SK-MEL-5 (cell line): Measurements from ENCODE around the gene NDC1. TPM values are rescaled to one million over a fixed set of nuclear protein-coding genes. Genes with fewer than 3 reads are reported as not detected.
A peak's percentile ranks its signal among the peaks of the same experiment; 100 is the strongest.
"Not testable (repeated sequence)": the region's sequence is repeated elsewhere in the genome, so short reads cannot be mapped to it uniquely, and the experiment has no call there.

Source experiments
- DNase-seq: peaks from one replicate; pipeline ENCODE4 v3.0.0-alpha.2; 2016; ENCODE audit warnings: low read depth, low spot score
- in situ Hi-C: cut with HindIII; loops from 2 replicates; pipeline ENCODE4 v1.10.0; 2016; ENCODE audit warnings: low sequenced_read_pairs, high pct_unique_total_duplicates, low pct_unique_long_range_greater_than_20kb
- total RNA-seq: library from RNA; depleted of rRNA; stranded (reverse); fragments of >200 nt; shearing (Covaris generic); gene quantifications from 2 replicates; pipeline ENCODE4 v1.2.3, GENCODE V29; 2014

The NDC1 gene
- total RNA-seq, 1 experiment from 2014 or later: 42.7 TPM

- no peak for DNase-seq
- in situ Hi-C loops: no loop called here
These were observed 2.6 kb downstream of the NDC1 start for GRCh38 chr1:53835491-53835890.

GRCh38 chr1:53834776-53835175, 3.3 kb downstream of the NDC1 start:
- DNase-seq: no peak
- in situ Hi-C loops: no loop called here

- DNase-seq: no peak
- in situ Hi-C loops: no loop called here
These were observed 4.7 kb downstream of the NDC1 start for GRCh38 chr1:53833393-53833792.

- in situ Hi-C loops: no loop called here
- peak; percentile 32 for DNase-seq
These were observed 11.7 kb downstream of the NDC1 start for GRCh38 chr1:53826367-53826766.

GRCh38 chr1:53825306-53825705, 12.8 kb downstream of the NDC1 start:
- in situ Hi-C loops: no loop called here

GRCh38 chr1:53822931-53823330, 15.2 kb downstream of the NDC1 start:
- in situ Hi-C loops: no loop called here
- DNase-seq: no peak

More at GRCh38 chr1:53825306-53825705, 12.8 kb downstream of the NDC1 start:
- DNase-seq: no peak

GRCh38 chr1:53821380-53821779, 16.7 kb downstream of the NDC1 start:
- no peak for DNase-seq
- in situ Hi-C loops: no loop called here

GRCh38 chr1:53819387-53819786, 18.7 kb downstream of the NDC1 start:
- in situ Hi-C loops: no loop called here
- no peak for DNase-seq

- in situ Hi-C loops, DNase-seq: not testable (repeated sequence)
These were observed 21.5 kb downstream of the NDC1 start for GRCh38 chr1:53816584-53816983.

- in situ Hi-C loops, DNase-seq: not testable (repeated sequence)
These were observed 22.6 kb downstream of the NDC1 start for GRCh38 chr1:53815484-53815883.

GRCh38 chr1:53811414-53811851, 26.7 kb downstream of the NDC1 start:
- in situ Hi-C loops: no loop called here

GRCh38 chr1:53810497-53810896, 27.6 kb downstream of the NDC1 start:
- in situ Hi-C loops: no loop called here
- no peak for DNase-seq

More at GRCh38 chr1:53811414-53811851, 26.7 kb downstream of the NDC1 start:
- peak; percentile 44 for DNase-seq

GRCh38 chr1:53810007-53810406, 28.1 kb downstream of the NDC1 start:
- in situ Hi-C loops: no loop called here
- no peak for DNase-seq

- in situ Hi-C loops: no loop called here
- DNase-seq: no peak
These were observed 30.2 kb downstream of the NDC1 start for GRCh38 chr1:53807916-53808315.

- in situ Hi-C loops: no loop called here
- DNase-seq: no peak
These were observed 33.1 kb downstream of the NDC1 start for GRCh38 chr1:53804791-53805505.

- in situ Hi-C loops: no loop called here
- no peak for DNase-seq
These were observed 33.9 kb downstream of the NDC1 start for GRCh38 chr1:53804181-53804580.

- DNase-seq: no peak
- in situ Hi-C loops: no loop called here
These were observed 37.5 kb downstream of the NDC1 start for GRCh38 chr1:53800621-53801020.

GRCh38 chr1:53799141-53799540, 39.0 kb downstream of the NDC1 start:
- no peak for DNase-seq
- in situ Hi-C loops: no loop called here

GRCh38 chr1:53792806-53793205, 45.3 kb downstream of the NDC1 start:
- no peak for DNase-seq
- in situ Hi-C loops: no loop called here
